ENCODE results near the gene GTF2A1L.

Gene GTF2A1L

DNA sequence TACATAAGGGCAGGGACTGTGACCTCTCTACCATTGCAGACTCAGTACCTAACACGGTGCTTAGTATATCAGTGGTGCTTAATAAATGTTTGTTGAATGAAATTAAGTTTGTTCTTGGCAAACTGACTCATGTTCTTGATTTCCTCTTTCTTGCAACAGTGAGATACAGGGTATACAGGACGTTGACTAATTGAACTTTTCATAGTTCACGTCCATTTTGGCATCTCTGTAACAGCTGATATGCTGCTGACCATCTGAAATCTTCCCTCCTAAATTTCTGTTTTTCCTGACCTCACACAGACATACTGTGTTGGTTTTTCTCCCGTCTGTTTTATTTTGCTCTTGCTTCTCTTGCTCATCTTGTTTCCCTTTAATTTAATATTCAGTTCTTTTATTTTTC is 93.7 kb downstream of the GTF2A1L start:
- Histone ChIP-seq H3K4me1 (ENCODE audit: insufficient read depth, poor library complexity, severe bottlenecking) (peaks cover 16% of the 10 kb centered on the region), H3K36me3 (ENCODE audit: low read depth) (no peaks in the 10 kb centered on the region)

DNA sequence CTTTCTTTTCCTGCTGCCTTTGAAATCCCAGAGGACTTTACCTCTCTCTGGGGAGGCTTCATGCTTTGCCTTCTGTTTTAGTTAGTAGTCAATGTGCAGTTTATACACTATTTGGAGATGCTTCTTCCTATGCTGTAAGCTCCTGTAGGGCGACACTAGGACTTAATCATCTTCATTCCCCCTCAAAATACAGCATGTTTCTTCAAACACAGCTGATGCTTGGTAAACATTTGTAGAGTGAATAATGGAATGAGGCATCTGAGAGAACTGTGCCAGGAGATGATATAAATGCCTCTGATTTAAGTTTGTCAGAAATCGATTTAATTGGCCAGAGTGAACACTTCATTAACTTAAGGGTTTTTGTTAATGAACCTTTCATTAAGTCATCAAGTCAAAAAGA is 94.5 kb downstream of the GTF2A1L start:
- DNase-seq (ENCODE audit: low spot score) (no peak), ATAC-seq (ENCODE audit: low read depth) (no peak)
- H3K27ac ChIP-seq (ENCODE audit: poor library complexity, severe bottlenecking), result no peak overlapping the region
- no peak overlapping the region for H3K4me3 ChIP-seq (ENCODE audit: severe bottlenecking)
- H3K9me3 ChIP-seq (ENCODE audit: severe bottlenecking), result no peaks in the 10 kb centered on the region
- H3K4me1 ChIP-seq (ENCODE audit: insufficient read depth, poor library complexity, severe bottlenecking), result peaks cover 16% of the 10 kb centered on the region
- H3K27me3 ChIP-seq (ENCODE audit: insufficient read depth, poor library complexity, severe bottlenecking), result no peaks in the 10 kb centered on the region
- H3K36me3 ChIP-seq (ENCODE audit: low read depth), result no peaks in the 10 kb centered on the region
- TF ChIP-seq, protein P1, sequence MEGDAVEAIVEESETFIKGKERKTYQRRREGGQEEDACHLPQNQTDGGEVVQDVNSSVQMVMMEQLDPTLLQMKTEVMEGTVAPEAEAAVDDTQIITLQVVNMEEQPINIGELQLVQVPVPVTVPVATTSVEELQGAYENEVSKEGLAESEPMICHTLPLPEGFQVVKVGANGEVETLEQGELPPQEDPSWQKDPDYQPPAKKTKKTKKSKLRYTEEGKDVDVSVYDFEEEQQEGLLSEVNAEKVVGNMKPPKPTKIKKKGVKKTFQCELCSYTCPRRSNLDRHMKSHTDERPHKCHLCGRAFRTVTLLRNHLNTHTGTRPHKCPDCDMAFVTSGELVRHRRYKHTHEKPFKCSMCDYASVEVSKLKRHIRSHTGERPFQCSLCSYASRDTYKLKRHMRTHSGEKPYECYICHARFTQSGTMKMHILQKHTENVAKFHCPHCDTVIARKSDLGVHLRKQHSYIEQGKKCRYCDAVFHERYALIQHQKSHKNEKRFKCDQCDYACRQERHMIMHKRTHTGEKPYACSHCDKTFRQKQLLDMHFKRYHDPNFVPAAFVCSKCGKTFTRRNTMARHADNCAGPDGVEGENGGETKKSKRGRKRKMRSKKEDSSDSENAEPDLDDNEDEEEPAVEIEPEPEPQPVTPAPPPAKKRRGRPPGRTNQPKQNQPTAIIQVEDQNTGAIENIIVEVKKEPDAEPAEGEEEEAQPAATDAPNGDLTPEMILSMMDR (IDR thresholded peaks at IDR 0.05; ENCODE audit: poor library complexity, severe bottlenecking), result no peak

More for the DNA sequence above, 93.7 kb downstream of the GTF2A1L start:
- DNase-seq (ENCODE audit: low spot score) (no peak), ATAC-seq (ENCODE audit: low read depth) (no peak)
- Histone ChIP-seq H3K4me3 (ENCODE audit: severe bottlenecking) (no peak overlapping the region), H3K27me3 (ENCODE audit: insufficient read depth, poor library complexity, severe bottlenecking) (no peaks in the 10 kb centered on the region), H3K9me3 (ENCODE audit: severe bottlenecking) (no peaks in the 10 kb centered on the region), H3K27ac (ENCODE audit: poor library complexity, severe bottlenecking) (no peak overlapping the region)
- TF ChIP-seq, protein P1 (IDR thresholded peaks at IDR 0.05; ENCODE audit: poor library complexity, severe bottlenecking), result no peak

DNA sequence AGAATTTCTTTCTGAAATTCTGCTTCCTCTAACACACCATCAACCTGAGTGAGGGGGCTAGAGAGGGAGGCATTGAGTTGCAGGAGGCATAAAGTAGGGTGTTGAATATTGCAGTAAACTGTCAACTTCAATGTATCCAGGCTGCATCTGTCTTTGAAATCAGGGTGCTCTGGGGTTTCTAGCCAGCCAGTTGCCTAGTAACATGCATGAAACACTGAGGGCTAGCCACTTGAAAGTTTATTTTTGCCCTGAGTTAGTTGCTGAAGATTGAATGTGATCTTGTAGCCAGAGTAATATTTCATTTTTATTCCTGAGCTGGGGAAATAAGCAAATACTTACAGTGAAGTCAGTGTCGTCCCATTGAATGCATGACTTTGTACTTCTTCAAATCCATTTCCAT is 96.0 kb downstream of the GTF2A1L start:
- no peak for DNase-seq (ENCODE audit: low spot score)
- peaks cover 16% of the 10 kb centered on the region for H3K4me1 ChIP-seq (ENCODE audit: insufficient read depth, poor library complexity, severe bottlenecking)
- TF ChIP-seq, protein P1 (IDR thresholded peaks at IDR 0.05; ENCODE audit: poor library complexity, severe bottlenecking), result no peak
- no peaks in the 10 kb centered on the region for H3K36me3 ChIP-seq (ENCODE audit: low read depth)
- no peaks in the 10 kb centered on the region for H3K27me3 ChIP-seq (ENCODE audit: insufficient read depth, poor library complexity, severe bottlenecking)
- no peak overlapping the region for H3K27ac ChIP-seq (ENCODE audit: poor library complexity, severe bottlenecking)
- H3K9me3 ChIP-seq (ENCODE audit: severe bottlenecking), result no peaks in the 10 kb centered on the region
- no peak overlapping the region for H3K4me3 ChIP-seq (ENCODE audit: severe bottlenecking)
- no peak for ATAC-seq (ENCODE audit: low read depth)

DNA sequence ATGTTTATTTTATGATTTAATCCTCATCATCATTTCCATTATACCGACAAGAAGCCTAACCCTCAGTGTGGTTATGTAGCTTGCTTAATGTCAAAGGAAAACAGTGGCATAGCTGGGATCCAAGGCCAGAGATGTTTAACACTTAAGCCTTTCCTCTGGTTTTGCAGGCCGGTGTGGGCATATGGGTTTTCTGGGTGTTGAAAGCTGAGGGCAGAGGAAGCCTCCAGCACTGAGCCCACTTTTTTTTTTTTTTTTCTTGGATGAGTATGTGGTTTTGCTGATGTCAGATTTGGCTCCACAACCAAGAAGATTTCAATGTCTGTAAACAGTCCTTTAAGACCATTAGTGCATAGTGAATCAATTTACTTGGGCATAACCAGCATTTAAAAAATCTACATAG is 96.6 kb downstream of the GTF2A1L start:
- TF ChIP-seq, protein P1 (IDR thresholded peaks at IDR 0.05; ENCODE audit: poor library complexity, severe bottlenecking), result no peak
- Histone ChIP-seq H3K9me3 (ENCODE audit: severe bottlenecking) (no peaks in the 10 kb centered on the region), H3K4me1 (ENCODE audit: insufficient read depth, poor library complexity, severe bottlenecking) (peaks cover 16% of the 10 kb centered on the region), H3K27ac (ENCODE audit: poor library complexity, severe bottlenecking) (no peak overlapping the region), H3K27me3 (ENCODE audit: insufficient read depth, poor library complexity, severe bottlenecking) (no peaks in the 10 kb centered on the region), H3K4me3 (ENCODE audit: severe bottlenecking) (no peak overlapping the region), H3K36me3 (ENCODE audit: low read depth) (no peaks in the 10 kb centered on the region)
- DNase-seq (ENCODE audit: low spot score) (no peak), ATAC-seq (ENCODE audit: low read depth) (no peak)

DNA sequence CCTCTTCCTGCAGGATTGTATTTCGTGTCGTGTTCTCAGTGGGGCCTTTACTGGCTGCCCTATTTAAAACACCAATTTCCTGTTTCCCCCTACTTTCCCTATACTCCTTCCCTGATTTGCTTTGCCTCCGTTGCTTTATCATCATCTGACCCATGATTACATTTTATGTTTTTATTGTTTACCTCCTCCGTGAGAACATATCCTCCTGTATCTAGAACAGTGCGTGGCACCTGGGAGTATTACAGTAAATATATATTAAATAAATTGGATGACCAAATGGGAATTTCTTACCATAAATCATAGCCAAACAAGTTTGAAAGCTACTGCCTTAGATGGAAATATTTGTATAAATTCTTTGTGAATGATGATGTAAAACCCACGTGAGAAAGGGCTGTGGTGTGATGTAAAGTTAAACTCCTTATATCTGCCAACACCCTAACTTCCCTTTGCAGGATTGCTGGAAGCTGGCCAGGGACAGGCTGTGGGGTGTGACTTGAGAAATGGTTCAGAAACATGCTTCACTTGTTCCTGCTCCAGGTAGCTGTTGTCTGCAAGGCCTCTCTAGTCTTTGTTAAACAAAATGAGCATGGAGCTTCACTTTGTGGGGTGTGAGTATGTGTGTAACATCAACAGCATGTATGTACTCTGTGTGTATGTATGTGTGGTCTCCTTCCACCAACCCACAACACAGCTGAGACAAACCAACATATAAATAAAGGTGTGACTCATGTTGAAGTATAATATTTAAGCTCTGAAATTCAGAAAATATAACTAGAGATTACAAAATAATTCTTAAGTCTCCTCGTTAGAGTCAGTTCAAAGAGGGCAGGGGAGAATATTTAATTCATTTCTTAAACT is 97.6 kb downstream of the GTF2A1L start:
- TF ChIP-seq, protein P1 (IDR thresholded peaks at IDR 0.05; ENCODE audit: poor library complexity, severe bottlenecking), result no peak
- no peaks in the 10 kb centered on the region for H3K9me3 ChIP-seq (ENCODE audit: severe bottlenecking)
- DNase-seq (ENCODE audit: low spot score) (no peak), ATAC-seq (ENCODE audit: low read depth) (peak; percentile 79)
- H3K27ac ChIP-seq (ENCODE audit: poor library complexity, severe bottlenecking), result peak overlapping the region; percentile 13
- no peaks in the 10 kb centered on the region for H3K27me3 ChIP-seq (ENCODE audit: insufficient read depth, poor library complexity, severe bottlenecking)
- H3K4me1 ChIP-seq (ENCODE audit: insufficient read depth, poor library complexity, severe bottlenecking), result peaks cover 16% of the 10 kb centered on the region
- no peaks in the 10 kb centered on the region for H3K36me3 ChIP-seq (ENCODE audit: low read depth)
- no peak overlapping the region for H3K4me3 ChIP-seq (ENCODE audit: severe bottlenecking)

All from RWPE2 (cell line).